CD14-positive monocyte (primary cell): Measurements from ENCODE around the gene ELN. TPM values are rescaled to one million over a fixed set of nuclear protein-coding genes. Genes with fewer than 3 reads are reported as not detected.

Source experiments
- DNase-seq, 3 donors: peaks; one replicate each; pipeline ENCODE4 v3.0.0-alpha.2; 2011 to 2022
- H2AFZ ChIP-seq: 2 replicates; pipeline ENCODE4 v1.6.0; 2012; ENCODE audit warnings: mild to moderate bottlenecking, low read depth, low read length, inconsistent platforms; ENCODE audit not compliant: insufficient read depth, poor library complexity, severe bottlenecking
- H3K27ac ChIP-seq, 2 donors: 1 replicate in 1 of 2; 2 replicates in 1 of 2; pipeline ENCODE4 v1.5.1; 2012 to 2013; ENCODE audit warnings: low read length in 2 of 2, control low read depth in 1 of 2, inconsistent platforms in 1 of 2, low read depth in 1 of 2, mild to moderate bottlenecking in 1 of 2
- H3K27me3 ChIP-seq, 2 donors: one replicate each; pipeline versions ENCODE4 v1.6.0 to v1.6.1; 2011 to 2013; ENCODE audit warnings: low read length in 2 of 2; ENCODE audit not compliant: control insufficient read depth in 2 of 2, insufficient read depth in 2 of 2
- H3K36me3 ChIP-seq, 2 donors: replicated peaks in 1 of 2; 1 replicate in 1 of 2; 2 replicates in 1 of 2; pipeline versions ENCODE4 v1.5.1 to v1.6.1; 2012 to 2013; ENCODE audit warnings: low read length in 2 of 2, control low read depth in 1 of 2, inconsistent platforms in 1 of 2, mild to moderate bottlenecking in 1 of 2; ENCODE audit not compliant: insufficient read depth in 2 of 2, control insufficient read depth in 1 of 2
- H3K4me1 ChIP-seq, 2 donors: 1 replicate in 1 of 2; 2 replicates in 1 of 2; pipeline versions ENCODE4 v1.5.1 to v1.6.1; 2012 to 2013; ENCODE audit warnings: low read length in 2 of 2, control low read depth in 1 of 2, inconsistent platforms in 1 of 2, mild to moderate bottlenecking in 1 of 2, moderate library complexity in 1 of 2; ENCODE audit not compliant: insufficient read depth in 2 of 2, control insufficient read depth in 1 of 2
- H3K4me2 ChIP-seq: replicated peaks from 2 replicates; pipeline ENCODE3; 2012; ENCODE audit warnings: low read length, moderate library complexity, mild to moderate bottlenecking; ENCODE audit not compliant: poor library complexity, severe bottlenecking; ENCODE audit errors: extremely low read depth
- H3K4me3 ChIP-seq, 3 experiments: fragments of 200-600 bp in 1 of 3; sonication (generic) in 1 of 3; replicated peaks in 1 of 3; 1 replicate in 2 of 3; 2 replicates in 1 of 3; pipeline ENCODE4 v1.5.1; 2011 to 2013; ENCODE audit warnings: low read length in 3 of 3, mild to moderate bottlenecking in 3 of 3, control low read depth in 2 of 3, low read depth in 2 of 3, inconsistent platforms in 1 of 3, moderate library complexity in 1 of 3
- H3K79me2 ChIP-seq: 2 replicates; pipeline ENCODE4 v1.6.0; 2012; ENCODE audit warnings: mild to moderate bottlenecking, control low read depth, inconsistent platforms, low read length, moderate library complexity; ENCODE audit not compliant: insufficient read depth
- H3K9ac ChIP-seq: 2 replicates; pipeline ENCODE4 v1.6.0; 2017; ENCODE audit warnings: low read length, mild to moderate bottlenecking; ENCODE audit not compliant: insufficient read depth, poor library complexity, severe bottlenecking
- H3K9me3 ChIP-seq, 2 donors: replicated peaks in 1 of 2; 1 replicate in 1 of 2; 2 replicates in 1 of 2; pipeline versions ENCODE4 v1.5.1 to v1.6.1; 2012 to 2013; ENCODE audit warnings: low read length in 2 of 2, control low read depth in 1 of 2; ENCODE audit not compliant: control insufficient read depth in 1 of 2, insufficient read depth in 1 of 2
- H4K20me1 ChIP-seq: 2 replicates; pipeline ENCODE4 v1.6.0; 2012; ENCODE audit warnings: mild to moderate bottlenecking, low read length, control low read depth, moderate library complexity; ENCODE audit not compliant: insufficient read depth
- H3K27ac Mint-ChIP-seq, 7 donors: one replicate each; pipeline ENCODE4 v1.8.0; 2020; ENCODE audit warnings: mild to moderate bottlenecking in 7 of 7, mixed read lengths in 7 of 7, moderate library complexity in 6 of 7, inconsistent platforms in 2 of 7
- H3K27me3 Mint-ChIP-seq, 3 donors: one replicate each; pipeline ENCODE4 v1.8.0; 2021 to 2022; ENCODE audit warnings: low read depth in 3 of 3, mild to moderate bottlenecking in 3 of 3, mixed read lengths in 3 of 3, moderate library complexity in 3 of 3, inconsistent platforms in 1 of 3
- H3K36me3 Mint-ChIP-seq, 2 donors: one replicate each; pipeline ENCODE4 v1.8.0; 2020; ENCODE audit warnings: mixed read lengths in 2 of 2, inconsistent platforms in 1 of 2, mild to moderate bottlenecking in 1 of 2
- H3K4me1 Mint-ChIP-seq: one replicate; pipeline ENCODE4 v1.8.0; 2020; ENCODE audit warnings: mild to moderate bottlenecking, mixed read lengths
- H3K4me3 Mint-ChIP-seq, 2 donors: one replicate each; pipeline ENCODE4 v1.8.0; 2020; ENCODE audit warnings: mild to moderate bottlenecking in 2 of 2, mixed read lengths in 2 of 2, moderate library complexity in 1 of 2
- H3K9me3 Mint-ChIP-seq, 7 donors: one replicate each; pipeline ENCODE4 v1.8.0; 2020 to 2022; ENCODE audit warnings: mixed read lengths in 7 of 7, mild to moderate bottlenecking in 6 of 7, moderate library complexity in 6 of 7, inconsistent platforms in 2 of 7
- WGBS: methylation state at CpG from one replicate; pipeline ENCODE4 v1.1.5; 2013; ENCODE audit warnings: missing lambda C conversion rate; ENCODE audit not compliant: insufficient coverage; 5-methylcytosine and 5-hydroxymethylcytosine counted together
- intact Hi-C, 2 donors: fragments of 100-400 bp; cut with micrococcal nuclease; formaldehyde crosslinking; loops; one replicate each; pipeline versions ENCODE4 v1.15.0 to v1.15.1; 2023
- polyA plus RNA-seq, 3 donors: library from polyadenylated mRNA; depleted of rRNA in 1 of 3; unstranded in 2 of 3; stranded (reverse) in 1 of 3; fragments of 300-500 nt in 2 of 3; fragments of >200 nt in 1 of 3; fragmentation: Illumina TruSeq in 2 of 3; gene quantifications; 1 replicate in 2 of 3; 2 replicates in 1 of 3; pipeline ENCODE4 v1.2.3, GENCODE V29; 2012 to 2021
- TF ChIP-seq, protein P1 (sequence below): fragments of 200-600 bp; IDR thresholded peaks from one replicate; pipeline ENCODE4 v1.8.0; 2022; ENCODE audit warnings: antibody characterized with exemption, mild to moderate bottlenecking

ELN gene
- polyA plus RNA-seq, 3 donors: not detected

DNA sequence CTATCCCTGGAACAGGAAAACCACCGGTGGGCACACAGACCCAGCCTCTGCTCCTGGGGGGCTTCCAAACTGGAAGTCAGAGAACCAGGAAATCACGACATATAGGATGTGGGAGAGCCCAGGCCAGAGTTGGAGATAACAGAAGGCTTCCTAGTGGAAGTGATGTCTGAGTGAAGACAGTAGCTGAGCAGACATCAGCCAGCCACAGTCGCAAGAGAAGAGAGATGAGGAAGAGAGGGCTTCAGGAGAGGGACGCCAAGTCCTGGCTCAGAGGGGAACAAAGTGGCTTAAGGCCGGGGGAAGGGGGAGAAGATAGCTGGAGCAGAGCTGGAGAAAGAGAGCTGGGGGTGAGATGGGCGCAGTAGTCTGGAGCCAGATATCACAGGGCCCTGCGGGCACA is 30.9 kb upstream of the ELN start:
- Histone ChIP-seq H3K9me3 (peaks cover 18 to 19% of the 10 kb centered on the region in 2 donors), H3K4me3 (no peak overlapping the region), H3K4me2 (no peak overlapping the region), H3K9ac (no peak overlapping the region), H3K27me3 (no peaks in the 10 kb centered on the region), H3K27ac (no peak overlapping the region), H4K20me1 (no peaks in the 10 kb centered on the region), H2AFZ (no peak overlapping the region), H3K79me2 (no peaks in the 10 kb centered on the region), H3K36me3 (no peaks in the 10 kb centered on the region), H3K4me1 (peaks cover under 1 to 4% of the 10 kb centered on the region in 2 donors)
- Mint-ChIP-seq H3K27me3 (peaks cover 6 to 14% (median 7%) of the 10 kb centered on the region in 3 donors), H3K4me1 (peaks cover 6% of the 10 kb centered on the region), H3K9me3 (peaks cover 17 to 26% (median 21%) of the 10 kb centered on the region in 7 donors), H3K4me3 (no peak overlapping the region), H3K36me3 (no peaks in the 10 kb centered on the region), H3K27ac (peak overlapping the region in 2 of 7 donors; percentile 38 to 53)
- TF ChIP-seq, protein P1, sequence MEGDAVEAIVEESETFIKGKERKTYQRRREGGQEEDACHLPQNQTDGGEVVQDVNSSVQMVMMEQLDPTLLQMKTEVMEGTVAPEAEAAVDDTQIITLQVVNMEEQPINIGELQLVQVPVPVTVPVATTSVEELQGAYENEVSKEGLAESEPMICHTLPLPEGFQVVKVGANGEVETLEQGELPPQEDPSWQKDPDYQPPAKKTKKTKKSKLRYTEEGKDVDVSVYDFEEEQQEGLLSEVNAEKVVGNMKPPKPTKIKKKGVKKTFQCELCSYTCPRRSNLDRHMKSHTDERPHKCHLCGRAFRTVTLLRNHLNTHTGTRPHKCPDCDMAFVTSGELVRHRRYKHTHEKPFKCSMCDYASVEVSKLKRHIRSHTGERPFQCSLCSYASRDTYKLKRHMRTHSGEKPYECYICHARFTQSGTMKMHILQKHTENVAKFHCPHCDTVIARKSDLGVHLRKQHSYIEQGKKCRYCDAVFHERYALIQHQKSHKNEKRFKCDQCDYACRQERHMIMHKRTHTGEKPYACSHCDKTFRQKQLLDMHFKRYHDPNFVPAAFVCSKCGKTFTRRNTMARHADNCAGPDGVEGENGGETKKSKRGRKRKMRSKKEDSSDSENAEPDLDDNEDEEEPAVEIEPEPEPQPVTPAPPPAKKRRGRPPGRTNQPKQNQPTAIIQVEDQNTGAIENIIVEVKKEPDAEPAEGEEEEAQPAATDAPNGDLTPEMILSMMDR: no peak
- 44% methylated on average over 7 of the region's 7 CpGs for WGBS
- intact Hi-C loops: no loop called here
- no peak for DNase-seq

DNA sequence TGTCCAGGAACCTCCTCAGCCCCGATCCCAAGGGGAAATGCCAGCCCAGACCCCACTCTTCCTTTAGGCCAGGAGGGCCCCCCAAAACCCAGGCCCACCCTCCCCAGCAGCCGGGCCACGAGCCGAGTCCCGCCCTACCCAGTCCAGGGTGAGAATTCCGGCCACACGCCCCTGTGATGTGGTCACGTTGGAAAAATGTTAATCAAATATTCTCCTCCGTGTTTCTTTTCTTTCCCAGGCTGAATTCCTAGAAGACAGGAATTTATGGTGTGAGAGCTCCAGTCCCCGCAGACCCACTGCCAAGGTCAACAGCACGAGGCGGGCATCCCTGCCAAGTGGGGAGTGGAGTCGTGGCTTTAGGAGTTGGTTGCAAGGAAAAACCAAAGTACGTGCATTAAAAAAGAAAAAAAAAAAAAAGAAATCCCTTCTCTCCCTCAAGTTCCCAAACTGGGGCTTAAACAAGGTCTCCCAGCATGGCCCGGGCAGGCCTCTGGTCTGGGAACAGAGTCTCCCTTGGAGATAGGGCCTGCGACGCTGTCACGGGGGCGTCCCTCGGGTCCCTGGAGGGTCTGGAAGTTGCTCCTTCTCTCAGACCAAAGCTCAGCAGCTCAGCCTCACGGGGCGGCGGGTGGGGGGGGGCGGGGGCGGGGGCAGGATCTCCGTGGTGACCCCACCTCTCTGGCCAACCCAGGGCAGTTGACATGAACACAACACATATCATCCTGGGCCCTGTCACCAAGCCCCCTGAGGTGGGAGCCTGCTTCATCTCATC is 28.1 kb upstream of the ELN start:
- Histone ChIP-seq H3K9ac (no peak overlapping the region), H3K4me3 (no peak overlapping the region), H3K27me3 (no peaks in the 10 kb centered on the region), H2AFZ (no peak overlapping the region), H3K4me2 (no peak overlapping the region), H3K36me3 (no peaks in the 10 kb centered on the region), H4K20me1 (no peaks in the 10 kb centered on the region), H3K79me2 (no peaks in the 10 kb centered on the region), H3K4me1 (peaks cover 18 to 25% of the 10 kb centered on the region in 2 donors), H3K27ac (no peak overlapping the region), H3K9me3 (peaks cover 10 to 13% of the 10 kb centered on the region in 2 donors)
- TF ChIP-seq, protein P1: no peak
- H3K9me3 Mint-ChIP-seq: peaks cover 8 to 25% (median 10%) of the 10 kb centered on the region in 7 donors
- H3K27me3 Mint-ChIP-seq: peaks cover 7 to 16% (median 10%) of the 10 kb centered on the region in 3 donors
- H3K4me1 Mint-ChIP-seq: peaks cover 28% of the 10 kb centered on the region
- intact Hi-C loops: no loop called here
- 90% methylated on average over 2 of the region's 26 CpGs for WGBS
- peak overlapping the region in 1 of 7 donors; percentile 68 for H3K27ac Mint-ChIP-seq
- no peaks in the 10 kb centered on the region for H3K36me3 Mint-ChIP-seq
- DNase-seq: no peak
- no peak overlapping the region for H3K4me3 Mint-ChIP-seq
